Head of caudate nucleus (tissue), 42 donors: Measurements from ENCODE around the gene TSPAN32.

Source experiments
- DNase-seq, 42 donors: peaks; one replicate each; pipeline versions ENCODE4 v3.0.0 to v3.0.0-alpha.2; 2020 to 2021; ENCODE audit warnings: mixed read lengths in 7 of 42
- intact Hi-C: fragments of 100-400 bp; cut with DNase I; formaldehyde crosslinking; loops from one replicate; pipeline ENCODE4 v1.15.0; 2022

Gene TSPAN32

DNA sequence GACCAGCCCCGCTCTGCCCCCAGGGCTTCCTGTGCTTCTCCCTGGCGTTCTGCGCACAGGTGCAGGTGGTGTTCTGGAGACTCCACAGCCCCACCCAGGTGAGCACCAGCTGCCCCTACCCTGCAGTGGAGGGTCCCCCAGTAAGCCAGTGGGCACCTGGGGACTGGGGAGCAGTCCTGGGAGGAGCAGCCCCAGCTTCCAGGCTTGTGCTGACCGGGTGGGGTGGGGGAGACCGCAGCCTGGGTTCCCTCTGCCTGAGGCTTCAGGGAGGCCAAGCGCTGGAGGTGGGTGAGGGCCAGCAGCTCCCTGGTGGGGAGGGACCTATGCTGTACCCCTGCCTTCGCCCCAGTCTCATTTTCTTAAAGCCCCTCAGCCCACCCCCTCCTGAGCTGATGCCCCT is 6.9 kb downstream of the TSPAN32 start:
- intact Hi-C loops: loop anchor here (10.0 kb wide), 2 partner anchors 226 to 586 kb away; no protein-coding TSS in a partner anchor
- no peak for DNase-seq

DNA sequence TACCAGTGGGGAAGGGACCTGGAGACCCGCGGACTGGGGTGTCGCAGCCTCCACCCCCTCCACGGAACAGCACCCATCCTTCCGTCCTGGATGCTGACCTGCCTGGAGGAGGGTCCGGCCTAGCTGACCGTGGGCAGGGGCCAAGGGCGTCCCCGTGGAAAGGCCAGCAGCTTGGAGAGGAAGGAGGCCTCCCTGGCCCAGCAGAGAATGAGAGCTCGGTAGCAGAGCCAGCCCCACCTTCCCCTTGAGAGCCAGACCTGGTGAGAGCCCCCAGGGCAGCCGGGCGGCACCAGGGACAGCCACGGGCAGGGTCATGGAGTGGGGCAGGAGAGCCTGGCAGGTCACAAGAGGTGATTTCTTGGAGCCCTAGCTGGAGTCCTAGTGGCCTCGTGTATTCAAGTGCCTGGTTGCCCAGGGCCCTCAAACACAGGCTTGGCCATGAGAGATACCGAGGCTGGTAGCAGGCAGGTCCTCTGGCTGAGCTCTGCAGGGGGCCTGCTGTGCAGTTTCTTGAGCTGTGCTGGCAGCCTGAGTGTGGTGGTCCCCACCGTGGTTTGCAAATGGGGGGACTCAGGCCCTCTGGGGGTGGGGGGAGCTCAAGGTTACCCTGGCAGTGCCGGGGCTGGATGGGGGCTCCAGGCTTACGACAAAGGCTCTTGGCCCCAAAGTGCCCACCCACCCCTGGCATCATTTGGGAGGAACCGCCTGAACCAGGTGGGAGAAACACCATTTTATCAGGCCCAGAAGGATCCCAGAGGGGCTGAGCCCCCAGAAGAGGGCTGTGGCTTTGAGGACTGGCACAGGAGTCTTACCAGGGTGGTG is 7.6 kb downstream of the TSPAN32 start:
- intact Hi-C loops: loop anchor here (10.0 kb wide), 3 partner anchors 65 to 585 kb away; partner anchors contain the start of gene CD81
- DNase-seq: no peak

DNA sequence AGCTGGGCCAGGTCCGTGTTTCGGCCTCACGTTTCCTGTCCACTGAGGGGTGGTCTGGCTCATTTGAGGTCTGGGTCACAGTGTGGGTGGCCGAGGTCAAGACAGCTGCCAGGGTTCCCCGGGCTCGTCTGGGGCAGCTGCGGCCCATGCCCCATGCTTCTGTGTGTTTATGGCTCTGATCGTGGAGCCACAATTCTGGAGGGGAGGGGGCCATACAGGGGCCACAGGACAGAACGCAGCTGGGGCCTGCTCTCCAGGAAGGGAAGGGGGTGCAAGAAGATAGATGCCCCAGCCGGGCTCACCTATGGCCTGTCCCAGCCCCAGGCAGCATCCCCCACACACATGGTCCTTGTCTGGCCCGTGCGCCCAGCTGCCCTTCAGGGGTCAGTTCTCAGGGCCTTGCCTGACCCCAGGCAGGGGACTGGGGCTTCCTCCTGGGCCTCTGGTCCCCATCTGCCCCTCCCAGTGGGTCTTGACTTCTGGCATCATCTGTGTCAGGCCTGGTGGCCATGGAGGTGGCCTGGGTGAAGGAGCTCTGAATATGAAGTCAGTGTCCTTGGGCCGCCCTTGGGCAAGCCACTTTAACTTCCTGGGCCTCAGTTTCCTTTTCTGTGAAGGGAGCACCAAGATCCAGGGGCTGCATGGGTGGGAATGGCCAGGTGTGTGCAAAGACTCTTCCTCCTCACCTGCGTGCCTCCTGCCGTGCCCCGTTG is 8.4 kb downstream of the TSPAN32 start:
- peak in 2 of 42 donors; percentile 4 to 13 for DNase-seq
- intact Hi-C loops: loop anchor here (10.0 kb wide), 1 partner anchor 65 kb away; the partner anchor contains the start of gene CD81

DNA sequence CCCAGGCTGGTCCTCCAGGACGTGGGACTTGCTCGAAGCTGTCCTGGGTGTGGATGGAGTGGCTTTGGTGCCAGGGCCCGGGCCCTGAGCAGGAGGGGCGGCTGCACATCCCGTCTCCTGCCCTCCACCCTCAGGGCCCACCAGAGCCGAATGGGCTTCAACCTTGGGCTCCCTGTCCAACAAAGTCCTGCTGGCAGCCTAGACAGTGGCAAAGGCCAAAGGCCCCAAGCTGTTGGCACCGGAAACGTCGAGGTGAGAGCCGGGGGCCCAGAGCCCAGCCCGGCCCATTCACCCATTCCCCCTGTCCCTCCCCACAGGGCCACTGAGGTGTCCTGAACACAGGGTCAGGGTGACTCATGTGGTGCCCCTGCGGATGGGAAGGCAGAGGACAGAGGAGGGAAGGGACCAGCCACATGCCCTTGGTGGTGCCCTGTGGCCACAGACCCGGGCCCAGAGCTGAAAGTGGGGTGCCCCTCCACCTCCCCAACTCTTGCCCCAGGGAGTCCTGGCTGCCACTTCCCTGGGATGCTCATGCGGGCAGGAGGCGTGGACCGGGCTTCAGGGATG is 9.1 kb downstream of the TSPAN32 start:
- peak in 2 of 42 donors; percentile 5 to 9 for DNase-seq
- intact Hi-C loops: loop anchor here (10.0 kb wide), 1 partner anchor 64 kb away; the partner anchor contains the start of gene CD81

DNA sequence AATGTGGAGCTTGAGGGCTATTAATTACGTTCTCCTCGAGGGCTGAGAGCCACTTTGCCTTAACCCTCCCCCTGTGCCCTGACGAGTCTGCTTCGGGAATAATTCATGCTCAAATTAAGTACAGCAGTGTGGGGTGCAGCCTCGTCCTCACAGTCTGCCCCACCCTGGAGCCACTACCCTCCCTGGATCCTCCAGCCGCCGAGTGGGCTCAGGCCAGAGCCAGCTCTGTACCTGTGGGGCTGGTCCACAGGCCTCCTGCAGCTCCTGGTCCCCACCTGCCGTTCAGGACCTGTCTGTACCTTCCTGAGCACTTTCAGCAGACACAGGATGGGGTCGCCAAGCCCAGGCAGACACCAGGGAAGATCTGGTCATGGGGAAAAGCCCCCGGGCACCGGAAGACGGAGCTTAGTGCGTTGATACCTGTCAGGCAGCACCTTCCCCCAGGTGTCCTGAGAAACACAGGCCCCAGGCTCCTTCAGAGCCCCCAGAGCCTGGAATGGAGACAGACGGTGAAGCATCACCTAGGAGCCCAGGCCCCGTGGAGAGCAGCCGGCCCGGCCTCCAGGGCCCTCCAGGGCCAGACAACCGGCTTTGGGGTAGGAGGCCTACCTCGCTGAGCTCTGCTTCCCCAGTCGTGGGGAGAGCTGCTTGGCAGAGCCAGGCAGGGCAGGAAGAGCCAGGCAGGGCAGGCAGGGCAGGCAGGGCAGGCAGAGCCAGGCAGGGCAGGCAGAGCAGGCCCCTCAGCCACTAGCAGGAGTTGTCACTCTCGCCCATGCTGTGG is 9.7 kb downstream of the TSPAN32 start:
- DNase-seq: peak in 1 of 42 donors; percentile 13
- intact Hi-C loops: loop anchor here (10.0 kb wide), 1 partner anchor 63 kb away; the partner anchor contains the start of gene CD81

DNA sequence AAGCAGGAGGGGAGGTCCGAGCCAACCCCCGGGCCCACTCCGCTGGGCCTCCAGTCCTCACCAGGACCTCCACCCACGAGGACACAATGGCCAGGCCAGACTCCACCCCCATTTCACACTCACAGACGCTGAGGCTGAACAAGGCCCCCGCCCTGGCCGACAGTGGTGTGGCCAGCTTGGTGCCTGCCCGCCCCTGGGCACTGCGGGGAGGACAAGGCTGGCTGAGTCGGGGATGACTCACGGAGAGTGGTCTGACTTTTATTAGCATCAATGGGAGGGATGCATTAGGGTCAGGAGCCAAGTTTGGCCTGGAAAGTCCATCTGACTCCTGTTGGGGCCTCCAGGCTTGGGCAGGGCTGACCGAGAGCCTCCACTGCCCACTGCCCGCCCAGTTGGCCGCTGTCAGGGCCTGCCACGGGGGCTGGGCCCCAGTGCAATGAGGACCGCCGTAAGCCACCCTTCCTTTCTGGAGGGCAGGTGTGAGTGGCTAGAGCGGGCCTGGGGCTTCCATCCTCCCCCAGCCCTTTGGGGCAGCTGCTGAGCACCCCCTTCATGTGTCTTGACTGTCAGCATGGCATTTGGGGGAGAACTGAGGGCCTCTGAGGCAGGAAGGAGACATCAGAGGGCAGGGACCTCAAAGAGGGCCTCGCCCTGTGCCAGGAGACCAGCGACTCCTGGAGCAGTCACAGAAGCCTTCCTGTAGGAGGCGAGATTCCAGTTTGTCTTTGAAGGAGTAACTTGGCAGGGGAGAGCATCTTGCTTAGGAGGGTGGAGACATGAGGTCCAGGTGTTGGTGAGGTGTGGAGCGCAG is 10.6 kb downstream of the TSPAN32 start:
- intact Hi-C loops: loop anchor here (10.0 kb wide), 1 partner anchor 62 kb away; the partner anchor contains the start of gene CD81

DNA sequence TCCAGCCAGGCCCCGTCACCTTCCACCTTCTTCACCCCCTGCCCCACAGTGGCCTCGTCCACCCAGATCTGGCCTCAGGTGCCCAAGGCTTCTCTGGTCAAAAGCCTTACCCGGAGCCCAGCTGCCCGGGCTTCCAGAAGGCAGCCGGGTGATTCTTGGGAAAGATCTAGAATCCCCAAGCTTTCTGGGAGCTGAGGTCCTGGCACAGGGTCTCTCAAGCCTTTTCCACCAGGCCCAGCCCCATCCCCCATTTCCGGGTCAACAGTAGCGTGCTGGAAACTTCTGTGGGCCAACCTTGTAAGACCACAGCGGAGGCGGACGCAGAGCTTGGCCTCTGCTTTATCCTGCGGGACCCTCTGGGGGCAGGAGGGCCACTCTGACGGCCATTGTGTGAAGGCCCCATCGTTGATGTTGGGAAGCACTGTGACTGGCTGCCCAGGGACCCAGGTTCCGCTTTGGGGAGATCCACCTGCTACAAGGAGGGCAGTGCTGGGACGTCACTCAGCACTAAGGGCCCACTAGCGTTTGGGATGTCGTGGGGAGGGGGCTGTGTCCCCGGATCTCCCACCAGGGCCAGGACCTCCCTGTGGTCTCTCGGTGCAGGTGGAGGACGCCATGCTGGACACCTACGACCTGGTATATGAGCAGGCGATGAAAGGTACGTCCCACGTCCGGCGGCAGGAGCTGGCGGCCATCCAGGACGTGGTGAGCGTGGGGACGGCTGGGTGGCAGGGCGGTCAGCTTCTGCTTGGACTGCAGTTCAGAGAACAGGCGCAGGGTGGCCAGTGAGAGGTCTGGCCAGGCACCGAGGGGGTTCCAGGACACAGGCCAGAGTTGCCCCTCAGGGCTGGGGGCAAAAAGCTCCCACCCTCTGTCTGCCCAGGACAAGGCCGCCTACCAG is 11.5 kb downstream of the TSPAN32 start:
- intact Hi-C loops: loop anchor here (10.0 kb wide), 1 partner anchor 62 kb away; the partner anchor contains the start of gene CD81
- DNase-seq: peak in 5 of 42 donors; percentile 11 to 33 (median 15)

More for the DNA sequence above, 10.6 kb downstream of the TSPAN32 start:
- peak in 2 of 42 donors; percentile 7 to 29 for DNase-seq

DNA sequence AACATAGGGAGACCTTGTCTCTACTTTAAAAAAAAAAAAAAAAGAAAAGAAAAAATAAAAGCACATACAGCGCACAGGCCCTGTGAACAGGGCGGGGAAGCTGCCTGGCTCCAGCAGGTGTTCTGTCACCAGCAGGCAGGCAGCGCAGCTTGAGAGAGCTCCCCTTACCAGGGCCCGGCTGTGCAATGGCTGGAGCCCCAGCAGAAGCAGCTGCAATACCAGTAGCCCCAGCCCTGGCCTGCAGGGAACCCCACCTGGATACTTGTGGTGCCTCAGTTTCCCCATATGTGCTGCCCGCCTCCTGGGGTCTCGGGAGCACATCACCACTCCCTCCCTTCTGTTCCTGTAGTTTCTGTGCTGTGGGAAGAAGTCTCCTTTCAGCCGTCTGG is 12.3 kb downstream of the TSPAN32 start:
- intact Hi-C loops: loop anchor here (10.0 kb wide), 1 partner anchor 61 kb away; the partner anchor contains the start of gene CD81
- peak in 3 of 42 donors; percentile 14 to 29 (median 29) for DNase-seq

DNA sequence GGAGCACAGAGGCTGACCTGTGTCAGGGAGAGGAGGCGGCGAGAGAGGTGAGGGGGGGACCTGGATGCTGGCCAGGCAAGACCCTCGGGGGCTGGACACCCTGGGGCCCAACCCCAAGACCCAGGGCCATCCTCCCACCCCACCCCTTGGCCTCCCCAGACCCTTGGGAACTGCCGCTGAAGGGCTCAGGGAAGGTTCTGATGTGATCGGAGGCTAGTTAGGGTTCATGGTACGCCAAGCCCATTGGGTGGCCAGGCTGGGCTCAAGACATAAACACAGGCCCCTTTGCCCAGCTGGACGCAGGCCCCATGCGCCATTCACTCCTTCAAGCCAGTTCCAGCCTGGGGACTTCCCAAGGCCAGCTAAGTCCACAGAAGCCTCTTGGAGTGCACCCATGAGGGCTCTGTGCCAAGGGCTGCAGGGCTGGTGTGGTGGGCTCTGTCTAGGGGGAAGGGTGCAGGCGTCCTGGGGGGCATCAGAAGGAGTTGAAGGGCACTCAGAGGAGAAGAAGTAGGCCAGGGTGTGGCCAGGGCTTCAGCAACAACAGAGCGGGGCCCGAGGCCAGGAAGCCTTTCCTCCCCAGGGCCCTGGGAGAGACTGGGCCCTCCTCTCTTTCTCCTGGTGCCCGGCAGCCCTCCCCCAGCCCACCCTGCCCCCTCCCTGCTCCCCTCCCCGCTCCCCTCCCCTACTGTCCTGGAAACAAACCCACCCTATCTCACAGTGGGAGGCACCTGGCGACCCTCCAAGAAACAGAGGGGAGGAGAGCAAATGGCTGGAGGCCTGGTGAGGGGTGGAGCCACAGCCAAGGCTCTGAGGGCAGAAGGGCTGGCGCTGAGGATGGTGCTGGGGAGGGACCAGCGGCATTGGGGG is 12.9 kb downstream of the TSPAN32 start:
- intact Hi-C loops: loop anchor here (10.0 kb wide), 1 partner anchor 60 kb away; the partner anchor contains the start of gene CD81
- DNase-seq: peak; percentile 63 to 91 (median 82)

DNA sequence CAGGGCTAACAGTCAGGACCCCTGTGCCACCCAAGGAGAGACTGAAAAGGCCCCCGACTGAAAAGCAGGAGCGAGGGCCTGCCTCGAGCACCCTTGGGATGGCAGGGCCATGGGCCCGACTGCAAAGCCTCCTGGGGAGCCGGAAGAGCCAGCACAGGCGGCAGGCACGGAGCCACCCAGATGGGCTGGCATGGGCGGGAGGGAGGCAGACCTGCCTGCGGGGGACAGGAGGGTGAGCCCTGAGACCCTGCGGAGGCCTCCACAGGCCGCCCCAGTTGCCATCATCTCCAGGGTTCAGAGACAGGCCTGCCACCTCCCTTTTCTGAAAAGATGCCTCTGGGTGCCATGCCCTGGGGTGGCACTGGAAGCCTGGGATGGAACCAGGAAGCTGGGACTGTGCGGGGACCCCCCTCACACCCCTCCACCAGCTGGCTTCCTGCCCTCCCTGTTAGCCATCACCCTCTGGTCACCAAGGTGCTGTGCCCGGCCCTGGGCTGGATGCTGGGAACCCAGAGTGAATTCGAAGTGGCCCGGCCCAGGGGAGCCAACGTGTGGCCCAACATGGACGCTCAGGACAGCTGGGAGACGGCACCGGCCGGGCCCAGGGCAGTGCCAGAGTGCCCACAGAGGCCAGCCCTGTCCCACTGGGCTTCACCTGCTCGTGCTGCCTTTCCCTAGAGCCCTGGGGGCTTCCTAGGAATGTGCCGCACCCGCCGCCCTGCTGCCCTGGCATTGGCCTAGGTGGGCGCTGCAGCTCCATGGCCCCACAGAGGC is 13.8 kb downstream of the TSPAN32 start:
- DNase-seq: peak in 9 of 42 donors; percentile 6 to 46 (median 23)
- intact Hi-C loops: loop anchor here (10.0 kb wide), 1 partner anchor 59 kb away; the partner anchor contains the start of gene CD81

DNA sequence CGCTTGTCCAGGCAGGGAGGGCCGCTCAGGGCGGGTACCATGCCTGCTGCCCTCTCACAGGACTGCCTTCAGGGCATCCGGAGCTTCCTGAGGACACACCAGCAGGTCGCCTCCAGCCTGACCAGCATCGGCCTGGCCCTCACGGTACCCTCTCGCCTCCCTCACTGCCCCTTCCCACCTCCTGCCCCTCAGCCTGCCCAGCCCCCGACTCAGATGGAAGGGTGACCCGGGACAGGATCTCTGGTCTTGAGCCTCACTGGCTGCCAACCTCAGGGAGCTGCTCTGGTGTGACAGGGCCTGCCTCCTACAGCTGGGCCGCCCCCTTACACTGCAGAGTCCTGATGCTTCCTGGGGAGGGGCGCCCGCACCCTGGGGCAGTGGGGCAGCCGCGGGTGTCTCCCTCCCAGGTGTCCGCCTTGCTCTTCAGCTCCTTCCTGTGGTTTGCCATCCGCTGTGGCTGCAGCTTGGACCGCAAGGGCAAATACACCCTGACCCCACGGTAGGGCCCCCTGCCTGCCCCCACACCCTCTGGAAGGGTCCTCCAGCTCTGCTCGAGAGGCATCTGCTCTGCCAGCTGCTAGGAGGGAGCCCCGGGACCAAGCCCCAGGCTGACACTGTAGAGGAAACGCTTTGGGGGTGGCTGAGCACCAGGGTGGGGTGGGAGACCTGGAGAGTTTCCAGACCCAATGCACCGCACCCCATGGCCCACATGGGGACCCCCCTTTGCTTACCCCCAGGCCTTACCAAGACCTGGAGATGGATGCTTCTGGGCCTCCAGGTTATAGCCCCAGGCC is 14.6 kb downstream of the TSPAN32 start:
- DNase-seq: peak in 5 of 42 donors; percentile 12 to 35 (median 20)
- intact Hi-C loops: loop anchor here (10.0 kb wide), 1 partner anchor 58 kb away; the partner anchor contains the start of gene CD81

DNA sequence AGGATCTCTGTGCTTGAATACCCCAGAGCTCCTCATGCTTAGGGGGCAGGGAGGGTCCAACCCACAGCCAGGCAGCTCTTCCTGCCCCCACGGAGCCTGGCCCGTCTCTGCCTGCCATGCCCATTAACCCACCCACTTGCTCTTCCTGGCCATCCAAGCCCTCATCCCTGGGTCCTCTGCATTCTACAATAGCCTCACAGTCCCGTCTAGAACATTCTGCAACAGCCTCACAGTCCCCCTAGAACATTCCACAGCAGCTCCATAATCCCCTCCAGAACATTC is 15.1 kb downstream of the TSPAN32 start:
- no peak for DNase-seq
- intact Hi-C loops: loop anchor here (10.0 kb wide), 1 partner anchor 58 kb away; the partner anchor contains the start of gene CD81

DNA sequence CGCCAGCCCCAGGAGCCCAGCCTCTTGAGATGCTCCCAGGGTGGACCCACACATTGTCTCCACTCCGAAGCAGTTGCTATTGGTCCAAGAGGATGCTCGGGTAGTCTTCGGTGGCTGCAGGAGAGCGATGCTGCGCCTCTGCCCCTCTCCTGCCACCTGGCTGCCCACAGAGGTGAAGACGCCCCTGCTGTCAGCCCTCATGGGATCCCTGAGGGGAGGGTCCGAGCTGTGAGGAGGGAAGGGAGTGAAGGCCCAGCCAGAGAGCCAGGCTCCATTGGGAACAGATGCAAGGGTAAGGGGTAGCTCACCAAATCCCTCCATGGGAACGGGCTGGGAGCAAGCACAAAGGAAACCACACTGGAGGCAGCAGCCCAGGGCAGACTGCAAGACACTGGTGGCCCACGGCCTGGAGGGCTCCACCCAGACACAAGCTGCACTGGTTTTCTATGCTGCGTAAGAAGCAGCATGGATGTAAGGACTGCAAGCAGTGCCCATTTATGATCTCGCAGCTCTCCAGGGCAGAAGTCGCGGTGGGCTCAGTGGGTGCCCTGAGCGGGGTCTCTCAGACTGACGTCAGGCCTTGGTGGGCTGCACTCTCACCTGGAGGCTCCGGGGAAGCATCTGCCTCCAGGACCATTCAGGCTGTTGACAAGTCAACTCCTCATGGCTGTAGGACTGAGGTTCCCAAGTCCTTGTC is 15.7 kb downstream of the TSPAN32 start:
- intact Hi-C loops: loop anchor here (10.0 kb wide), 1 partner anchor 57 kb away; the partner anchor contains the start of gene CD81
- peak in 3 of 42 donors; percentile 18 to 27 (median 18) for DNase-seq
